RKO (cell line): ENCODE data around the gene LCN10.
A peak's percentile ranks its signal among the peaks of the same experiment; 100 is the strongest.

Experiments used
- DNase-seq: peaks from one replicate; pipeline ENCODE4 v3.0.0-alpha.2; 2016; ENCODE audit warnings: low spot score

The LCN10 gene

DNA sequence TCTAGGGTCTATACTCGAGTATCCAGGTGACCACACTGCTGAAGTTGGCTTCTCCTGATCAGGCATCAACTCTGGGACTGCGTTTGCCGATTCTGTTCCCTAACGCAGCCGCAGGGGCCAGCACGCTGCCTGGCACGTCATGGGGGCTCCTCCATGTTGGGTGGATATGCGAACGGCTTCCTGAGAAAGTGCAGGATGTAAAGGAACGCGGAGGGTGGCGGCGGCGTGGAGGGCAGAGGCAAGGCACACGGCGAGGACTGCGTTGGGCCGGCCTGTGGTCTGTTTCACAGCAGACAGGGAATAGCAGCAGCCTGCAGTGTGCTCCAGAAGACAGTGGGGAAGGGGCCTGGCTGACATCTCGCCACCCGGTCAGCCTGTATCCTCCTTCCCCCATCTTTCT, 3.8 kb downstream of the LCN10 start:
- no peak for DNase-seq

DNA sequence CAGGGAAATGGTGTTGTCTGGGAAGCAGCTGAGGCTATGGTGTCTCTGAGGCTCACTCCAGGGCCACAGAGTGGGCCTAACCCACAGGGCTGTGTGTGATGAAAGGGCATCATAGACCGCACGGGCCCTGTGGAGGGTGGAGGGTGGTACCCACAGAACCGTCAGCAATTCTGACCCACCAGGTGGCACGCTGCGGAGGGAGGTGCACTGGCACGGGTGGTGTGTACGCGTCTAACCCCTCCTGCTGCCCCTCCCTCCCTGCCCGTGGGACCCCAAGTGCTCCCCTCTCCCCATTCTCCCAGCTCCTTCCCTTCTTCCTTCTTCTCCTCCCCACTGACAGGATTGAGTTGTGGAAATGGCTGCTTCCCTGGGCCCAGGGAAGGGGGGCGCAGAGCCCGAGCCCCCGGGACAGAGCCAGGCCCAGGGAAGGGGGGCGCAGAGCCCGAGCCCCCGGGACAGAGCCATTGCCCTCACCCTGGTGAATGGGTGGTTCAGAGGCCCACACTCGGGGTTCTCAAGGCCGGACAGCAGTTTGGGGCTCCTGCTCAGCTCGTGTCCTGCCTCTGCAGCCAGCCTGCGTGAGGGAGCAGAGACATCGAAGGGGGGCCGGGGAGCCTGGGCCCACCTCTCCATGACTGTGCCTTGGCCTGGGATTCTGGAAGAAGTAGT, 6.8 kb downstream of the LCN10 start:
- no peak for DNase-seq

- DNase-seq, result no peak
Measured at GRCh38 chr9:136734837-136735496, 7.8 kb downstream of the LCN10 start.

DNA sequence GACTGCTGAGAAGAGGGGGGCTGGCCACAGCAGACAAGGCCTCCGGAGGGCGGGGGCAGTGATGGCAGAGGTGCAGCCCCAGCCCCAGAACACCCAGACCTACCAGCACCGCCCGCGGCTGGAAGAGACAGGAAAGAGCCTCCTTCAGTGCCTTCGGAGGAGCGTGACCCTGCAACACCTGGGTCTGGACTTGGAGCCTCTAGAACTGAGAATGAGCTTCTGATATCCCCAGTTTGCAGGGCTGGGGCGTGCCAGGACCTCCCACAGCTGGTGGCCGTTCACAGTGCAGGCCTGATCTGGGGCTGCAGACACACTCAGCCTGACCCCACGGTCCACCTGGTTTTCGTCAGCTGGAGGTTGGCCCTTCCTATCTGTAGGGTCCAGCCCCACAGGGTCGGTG, 9.1 kb downstream of the LCN10 start:
- no peak for DNase-seq

GRCh38 chr9:136732444-136733178, 10.1 kb downstream of the LCN10 start:
- no peak for DNase-seq

GRCh38 chr9:136729926-136730325, 12.8 kb downstream of the LCN10 start:
- no peak for DNase-seq

DNA sequence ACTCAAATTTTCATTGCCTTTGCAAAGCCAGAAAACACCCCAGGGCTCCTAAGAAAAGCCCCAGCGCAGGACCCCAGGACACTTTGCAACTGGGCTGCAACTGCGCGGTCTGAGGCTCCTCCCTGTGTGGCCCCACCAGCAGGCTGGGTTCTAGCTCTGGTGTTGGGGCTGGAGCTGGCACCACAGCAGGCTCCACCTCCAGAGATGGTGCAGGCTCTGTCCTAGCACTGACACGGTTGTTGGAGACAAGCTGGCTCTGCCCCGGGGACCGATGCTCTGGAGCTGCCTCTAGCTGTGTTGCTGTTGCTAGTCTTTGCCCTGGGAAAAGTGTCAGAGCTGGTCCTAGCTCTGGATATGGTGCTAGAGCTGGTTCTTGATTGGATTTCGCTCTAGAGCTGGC, 13.6 kb downstream of the LCN10 start:
- no peak for DNase-seq

- DNase-seq, result peak; percentile 74
Measured at GRCh38 chr9:136728548-136729123, 14.1 kb downstream of the LCN10 start.

GRCh38 chr9:136728080-136728547, 14.6 kb downstream of the LCN10 start:
- peak; percentile 94 for DNase-seq

DNA sequence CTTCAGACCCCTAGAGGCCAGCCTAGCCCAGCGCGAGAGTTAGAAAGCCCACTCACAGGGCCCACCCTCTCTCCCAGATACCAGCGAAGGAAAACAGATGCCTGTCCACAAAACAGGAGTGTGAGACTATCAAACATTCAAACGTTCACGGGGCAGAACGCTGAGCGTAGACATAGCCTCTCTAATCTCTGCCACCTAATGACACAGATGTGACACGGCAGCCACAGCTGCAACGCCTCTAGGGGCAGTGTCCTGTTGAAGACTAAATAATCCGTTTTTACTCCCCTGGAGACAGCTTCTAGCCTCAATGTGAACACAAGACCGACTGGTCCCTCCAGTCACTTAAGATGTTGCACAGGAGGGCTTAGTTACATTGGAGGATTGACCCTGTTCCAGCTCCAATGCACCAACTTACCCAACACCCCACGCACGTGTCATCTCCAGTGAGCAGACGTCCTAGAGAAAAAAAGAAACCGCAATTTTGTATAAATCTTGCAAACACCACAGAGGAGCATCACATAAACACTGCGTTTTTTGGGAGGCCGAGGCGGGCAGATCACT, 16.0 kb downstream of the LCN10 start:
- peak; percentile 90 for DNase-seq

GRCh38 chr9:136726118-136726517, 16.6 kb downstream of the LCN10 start:
- no peak for DNase-seq

GRCh38 chr9:136725612-136726011, 17.1 kb downstream of the LCN10 start:
- DNase-seq, result peak; percentile 83

GRCh38 chr9:136724772-136725171, 18.0 kb downstream of the LCN10 start:
- DNase-seq, result no peak

- no peak for DNase-seq
Measured at GRCh38 chr9:136723989-136724388, 18.8 kb downstream of the LCN10 start.

DNA sequence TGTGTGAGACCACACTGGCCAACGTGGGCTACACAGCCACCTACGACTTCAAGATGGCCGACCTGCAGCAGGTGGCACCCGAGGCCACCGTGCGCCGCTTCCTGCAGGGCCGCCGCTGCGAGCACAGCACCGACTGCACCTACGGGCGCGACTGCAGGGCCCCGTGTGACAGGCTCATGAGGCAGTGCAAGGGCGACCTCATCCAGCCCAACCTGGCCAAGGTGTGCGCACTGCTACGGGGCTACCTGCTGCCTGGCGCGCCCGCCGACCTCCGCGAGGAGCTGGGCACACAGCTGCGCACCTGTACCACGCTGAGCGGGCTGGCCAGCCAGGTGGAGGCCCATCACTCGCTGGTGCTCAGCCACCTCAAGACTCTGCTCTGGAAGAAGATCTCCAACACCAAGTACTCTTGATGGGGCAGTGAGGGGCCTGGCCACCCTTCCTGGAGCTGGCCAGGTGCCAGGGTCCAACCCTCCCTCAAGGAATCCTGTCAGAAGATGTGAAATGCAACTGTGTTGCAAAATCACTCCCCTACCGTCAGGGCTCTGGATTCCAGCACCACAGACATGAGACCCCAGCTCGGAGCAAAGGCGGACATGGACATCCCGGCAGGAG, 19.3 kb downstream of the LCN10 start:
- DNase-seq, result no peak

- DNase-seq, result no peak
Measured at GRCh38 chr9:136722969-136723356, 19.8 kb downstream of the LCN10 start.

DNA sequence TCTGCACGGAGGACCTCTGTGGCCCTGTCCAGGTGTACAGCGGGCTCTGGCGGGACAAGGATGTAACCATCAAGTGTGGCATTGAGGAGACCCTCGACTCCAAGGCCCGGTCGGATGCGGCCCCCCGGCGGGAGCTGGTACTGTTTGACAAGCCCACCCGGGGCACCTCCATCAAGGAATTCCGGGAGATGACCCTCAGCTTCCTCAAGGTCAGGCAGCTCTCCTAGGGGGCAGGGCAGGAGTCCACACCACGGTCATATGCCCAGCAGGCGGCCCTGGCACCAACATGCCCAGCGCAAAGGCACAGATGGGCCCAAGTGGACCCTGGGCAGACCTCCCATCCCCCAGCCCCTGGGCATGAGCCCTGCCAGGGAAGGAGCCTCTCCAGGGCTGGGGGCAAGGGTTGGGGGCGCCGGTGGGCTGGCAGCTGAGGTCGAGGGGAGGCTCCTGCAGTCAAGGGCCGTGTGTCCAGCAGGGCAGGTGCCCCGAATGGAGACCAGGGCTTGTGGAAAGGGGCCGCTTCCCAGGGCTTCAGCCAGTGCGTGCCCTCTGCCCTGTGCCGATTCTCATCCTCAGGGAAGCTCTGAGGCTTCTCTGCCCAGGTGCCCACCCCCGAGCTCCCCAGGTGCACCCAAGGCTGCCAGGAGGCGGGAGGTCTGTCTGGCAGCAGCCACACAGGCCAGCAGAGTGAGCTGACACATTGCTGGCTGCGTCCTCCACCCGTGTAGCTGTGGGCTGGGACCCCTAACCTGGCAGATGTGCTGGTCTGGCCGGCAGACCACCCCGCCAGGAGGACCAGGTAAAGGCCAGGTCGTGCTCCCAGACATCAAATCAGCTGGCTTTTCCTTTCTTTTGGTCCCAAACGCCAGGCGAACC, 20.4 kb downstream of the LCN10 start:
- DNase-seq, result no peak

DNA sequence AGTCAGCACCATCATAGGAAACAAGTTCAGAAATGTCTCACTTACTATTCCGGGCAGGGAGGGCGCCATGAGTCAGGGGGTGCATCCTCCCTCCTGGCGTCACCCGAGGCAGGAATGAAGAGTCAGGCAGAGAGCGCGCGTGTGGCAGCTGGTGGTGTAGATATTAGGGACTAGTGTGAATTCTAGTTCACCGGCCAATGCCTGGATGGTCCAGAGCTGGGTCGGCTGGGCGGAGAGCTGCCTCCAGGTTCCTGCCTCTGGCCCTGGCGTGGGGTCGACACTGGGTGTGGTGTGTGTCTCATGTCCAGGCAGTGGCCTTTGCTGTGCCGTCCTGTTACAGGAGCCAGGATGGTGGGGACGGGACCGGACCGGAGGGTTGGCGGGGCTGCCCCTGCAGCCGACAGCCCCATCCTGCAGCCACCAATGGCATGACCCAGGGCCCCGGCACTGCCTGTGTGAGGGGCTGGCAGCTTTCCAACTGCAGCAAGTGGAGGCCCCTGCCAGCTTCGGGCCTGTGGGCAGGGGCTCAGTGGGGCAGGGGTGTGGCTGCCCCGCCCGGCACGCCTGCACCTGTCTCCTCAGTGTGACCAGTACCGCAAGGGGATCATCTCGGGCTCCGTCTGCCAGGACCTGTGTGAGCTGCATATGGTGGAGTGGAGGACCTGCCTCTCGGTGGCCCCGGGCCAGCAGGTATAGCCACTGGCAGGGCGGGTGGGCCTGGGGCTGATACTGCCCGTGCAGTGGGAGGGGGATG, 21.2 kb downstream of the LCN10 start:
- peak; percentile 93 for DNase-seq

- no peak for DNase-seq
Measured at GRCh38 chr9:136720898-136721338, 21.8 kb downstream of the LCN10 start.

DNA sequence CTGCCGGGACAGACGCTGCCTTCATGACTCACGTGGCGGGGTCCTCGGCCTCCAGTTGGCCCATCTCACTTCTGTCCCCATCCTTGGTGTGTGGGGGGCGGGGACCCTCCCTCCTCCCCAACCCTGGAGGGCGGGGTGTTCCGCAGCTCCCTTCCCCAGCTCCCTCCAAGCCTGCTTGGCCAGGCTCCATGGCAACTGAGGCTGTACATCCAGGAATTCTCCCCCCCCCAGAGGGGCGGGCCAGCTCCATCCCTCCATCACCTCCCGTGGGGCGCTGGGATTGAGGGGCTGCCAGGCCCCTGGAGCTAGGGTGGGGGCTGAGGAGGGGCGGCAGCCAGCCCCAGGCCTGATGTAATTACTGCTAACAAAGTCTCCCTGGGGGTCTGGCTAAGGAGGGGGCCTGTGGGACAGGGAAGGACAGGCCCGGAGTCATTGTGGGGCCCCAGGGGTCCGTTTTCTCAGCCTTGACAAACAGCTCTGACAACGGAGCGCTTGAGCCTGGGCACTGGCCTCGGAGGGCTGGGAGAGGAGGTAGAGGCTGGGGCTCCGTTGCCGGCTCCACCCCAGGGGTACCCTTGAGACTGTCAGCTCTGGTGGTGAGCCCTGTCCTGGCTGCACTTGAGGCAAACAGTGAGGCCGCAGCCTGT, 22.4 kb downstream of the LCN10 start:
- no peak for DNase-seq
